ENCODE results near the gene FCRL2.

DNA sequence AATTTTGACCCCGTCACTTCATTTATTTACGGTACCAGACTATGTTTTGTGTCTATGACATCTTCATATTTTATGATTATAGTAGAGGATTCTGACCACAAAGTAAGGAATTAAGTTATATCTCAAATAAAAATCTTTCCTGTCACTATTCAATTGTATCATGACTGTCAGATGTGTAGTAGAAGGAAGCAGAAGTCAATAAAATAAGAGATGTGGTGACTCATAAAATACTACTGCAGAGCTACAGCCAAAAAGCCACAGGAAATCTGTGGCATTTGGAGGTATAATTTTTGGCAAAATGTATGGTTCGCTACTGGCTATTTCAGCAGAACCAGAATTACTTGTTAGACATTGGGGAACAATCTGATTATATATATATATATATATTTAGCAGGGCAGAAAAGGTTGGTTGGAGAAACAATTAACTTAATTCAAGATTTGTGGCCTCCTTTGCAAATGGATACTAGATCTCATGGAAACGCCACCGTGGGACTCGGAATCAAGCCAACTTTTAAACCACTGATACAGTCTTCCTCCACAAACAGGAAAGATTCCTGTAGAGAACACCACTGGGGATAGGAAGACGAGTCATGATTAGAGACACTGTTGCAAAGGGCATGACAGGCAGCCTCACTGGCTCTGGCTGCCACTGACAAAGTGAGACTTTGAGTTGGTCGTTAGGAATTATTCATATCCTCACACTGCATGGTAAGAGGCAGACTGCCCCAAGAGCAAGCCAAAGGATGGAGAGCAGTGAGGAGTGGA, 5.1 kb downstream of the FCRL2 start:
- TF ChIP-seq, protein P1, sequence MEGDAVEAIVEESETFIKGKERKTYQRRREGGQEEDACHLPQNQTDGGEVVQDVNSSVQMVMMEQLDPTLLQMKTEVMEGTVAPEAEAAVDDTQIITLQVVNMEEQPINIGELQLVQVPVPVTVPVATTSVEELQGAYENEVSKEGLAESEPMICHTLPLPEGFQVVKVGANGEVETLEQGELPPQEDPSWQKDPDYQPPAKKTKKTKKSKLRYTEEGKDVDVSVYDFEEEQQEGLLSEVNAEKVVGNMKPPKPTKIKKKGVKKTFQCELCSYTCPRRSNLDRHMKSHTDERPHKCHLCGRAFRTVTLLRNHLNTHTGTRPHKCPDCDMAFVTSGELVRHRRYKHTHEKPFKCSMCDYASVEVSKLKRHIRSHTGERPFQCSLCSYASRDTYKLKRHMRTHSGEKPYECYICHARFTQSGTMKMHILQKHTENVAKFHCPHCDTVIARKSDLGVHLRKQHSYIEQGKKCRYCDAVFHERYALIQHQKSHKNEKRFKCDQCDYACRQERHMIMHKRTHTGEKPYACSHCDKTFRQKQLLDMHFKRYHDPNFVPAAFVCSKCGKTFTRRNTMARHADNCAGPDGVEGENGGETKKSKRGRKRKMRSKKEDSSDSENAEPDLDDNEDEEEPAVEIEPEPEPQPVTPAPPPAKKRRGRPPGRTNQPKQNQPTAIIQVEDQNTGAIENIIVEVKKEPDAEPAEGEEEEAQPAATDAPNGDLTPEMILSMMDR (IDR thresholded peaks at IDR 0.05), result no peak
- no peak for TF ChIP-seq POLR2A (IDR thresholded peaks at IDR 0.05)
